ENCODE data around the gene PTGER3. TPM values are rescaled to one million over a fixed set of nuclear protein-coding genes. Genes with fewer than 3 reads are reported as not detected.

PTGER3 gene
- total and polyA plus RNA-seq, 2 experiments from 2014 or later = 0.45 to 1.6 TPM

DNA sequence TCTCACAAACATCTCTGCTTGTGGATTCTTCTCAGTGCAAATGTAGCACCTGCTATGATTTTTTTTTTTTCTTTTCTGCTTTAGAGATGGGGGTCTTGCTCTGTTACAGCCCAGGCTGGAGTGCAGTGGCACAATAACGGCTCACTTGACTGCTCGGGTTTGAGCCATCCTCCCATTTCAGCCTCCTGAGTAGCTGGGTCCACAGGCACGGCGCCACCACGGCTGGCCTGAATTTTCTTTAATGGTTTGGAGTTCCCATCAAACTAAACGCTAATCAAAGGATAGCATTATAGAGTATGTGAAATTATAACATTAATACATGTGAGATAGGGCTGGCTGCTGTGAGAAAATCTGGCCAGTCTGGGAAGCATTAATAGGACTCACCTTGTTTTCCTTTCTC, 7.2 kb upstream of the PTGER3 start:
- ATAC-seq = peak; percentile 15

More for the DNA sequence above, 7.2 kb upstream of the PTGER3 start:
- Mint-ChIP-seq H3K27me3 (ENCODE audit: insufficient read depth, low read depth, poor library complexity) (peaks cover 7% of the 10 kb centered on the region), H3K36me3 (ENCODE audit: low read depth) (peaks cover 9% of the 10 kb centered on the region), H3K27ac (no peak overlapping the region), H3K4me3 (no peak overlapping the region), H3K4me1 (no peaks in the 10 kb centered on the region), H3K9me3 (no peaks in the 10 kb centered on the region)
- Histone ChIP-seq H4K20me1 (replicated peaks; ENCODE audit: insufficient read depth) (no peaks in the 10 kb centered on the region), H3K27ac (ENCODE audit: low read depth) (no peak overlapping the region), H3K4me3 (no peak overlapping the region), H3K4me2 (no peak overlapping the region), H3F3A (replicated peaks; ENCODE audit: low read depth) (no peaks in the 10 kb centered on the region), H2AFZ (no peak overlapping the region), H3K4me1 (ENCODE audit: insufficient read depth) (no peaks in the 10 kb centered on the region), H3K27me3 (ENCODE audit: insufficient read depth) (no peaks in the 10 kb centered on the region), H3K9me2 (ENCODE audit: insufficient read depth) (no peaks in the 10 kb centered on the region), H3K36me3 (ENCODE audit: insufficient read depth) (peaks cover 12% of the 10 kb centered on the region; the same call in 1 of the 2 replicates), H3K79me2 (replicated peaks; ENCODE audit: insufficient read depth) (no peaks in the 10 kb centered on the region)
- TF ChIP-seq, protein P1, sequence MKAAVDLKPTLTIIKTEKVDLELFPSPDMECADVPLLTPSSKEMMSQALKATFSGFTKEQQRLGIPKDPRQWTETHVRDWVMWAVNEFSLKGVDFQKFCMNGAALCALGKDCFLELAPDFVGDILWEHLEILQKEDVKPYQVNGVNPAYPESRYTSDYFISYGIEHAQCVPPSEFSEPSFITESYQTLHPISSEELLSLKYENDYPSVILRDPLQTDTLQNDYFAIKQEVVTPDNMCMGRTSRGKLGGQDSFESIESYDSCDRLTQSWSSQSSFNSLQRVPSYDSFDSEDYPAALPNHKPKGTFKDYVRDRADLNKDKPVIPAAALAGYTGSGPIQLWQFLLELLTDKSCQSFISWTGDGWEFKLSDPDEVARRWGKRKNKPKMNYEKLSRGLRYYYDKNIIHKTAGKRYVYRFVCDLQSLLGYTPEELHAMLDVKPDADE (IDR thresholded peaks at IDR 0.05) = no peak
- TF ChIP-seq ZNF331 (CRISPR knock-in tag; IDR thresholded peaks at IDR 0.05; ENCODE audit: low read depth) (no peak), ZNF114 (CRISPR knock-in tag; IDR thresholded peaks at IDR 0.05) (no peak), POLR2AphosphoS5 (IDR thresholded peaks at IDR 0.05; ENCODE audit: low read depth) (no peak), JUNB (IDR thresholded peaks at IDR 0.05; ENCODE audit: unreplicated experiment) (no peak), NANOG (IDR thresholded peaks at IDR 0.05; ENCODE audit: borderline replicate concordance) (no peak), STAT1 (IDR thresholded peaks at IDR 0.05; ENCODE audit: unreplicated experiment) (no peak)
- TF ChIP-seq, protein P2, sequence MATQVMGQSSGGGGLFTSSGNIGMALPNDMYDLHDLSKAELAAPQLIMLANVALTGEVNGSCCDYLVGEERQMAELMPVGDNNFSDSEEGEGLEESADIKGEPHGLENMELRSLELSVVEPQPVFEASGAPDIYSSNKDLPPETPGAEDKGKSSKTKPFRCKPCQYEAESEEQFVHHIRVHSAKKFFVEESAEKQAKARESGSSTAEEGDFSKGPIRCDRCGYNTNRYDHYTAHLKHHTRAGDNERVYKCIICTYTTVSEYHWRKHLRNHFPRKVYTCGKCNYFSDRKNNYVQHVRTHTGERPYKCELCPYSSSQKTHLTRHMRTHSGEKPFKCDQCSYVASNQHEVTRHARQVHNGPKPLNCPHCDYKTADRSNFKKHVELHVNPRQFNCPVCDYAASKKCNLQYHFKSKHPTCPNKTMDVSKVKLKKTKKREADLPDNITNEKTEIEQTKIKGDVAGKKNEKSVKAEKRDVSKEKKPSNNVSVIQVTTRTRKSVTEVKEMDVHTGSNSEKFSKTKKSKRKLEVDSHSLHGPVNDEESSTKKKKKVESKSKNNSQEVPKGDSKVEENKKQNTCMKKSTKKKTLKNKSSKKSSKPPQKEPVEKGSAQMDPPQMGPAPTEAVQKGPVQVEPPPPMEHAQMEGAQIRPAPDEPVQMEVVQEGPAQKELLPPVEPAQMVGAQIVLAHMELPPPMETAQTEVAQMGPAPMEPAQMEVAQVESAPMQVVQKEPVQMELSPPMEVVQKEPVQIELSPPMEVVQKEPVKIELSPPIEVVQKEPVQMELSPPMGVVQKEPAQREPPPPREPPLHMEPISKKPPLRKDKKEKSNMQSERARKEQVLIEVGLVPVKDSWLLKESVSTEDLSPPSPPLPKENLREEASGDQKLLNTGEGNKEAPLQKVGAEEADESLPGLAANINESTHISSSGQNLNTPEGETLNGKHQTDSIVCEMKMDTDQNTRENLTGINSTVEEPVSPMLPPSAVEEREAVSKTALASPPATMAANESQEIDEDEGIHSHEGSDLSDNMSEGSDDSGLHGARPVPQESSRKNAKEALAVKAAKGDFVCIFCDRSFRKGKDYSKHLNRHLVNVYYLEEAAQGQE (IDR thresholded peaks at IDR 0.05; ENCODE audit: unreplicated experiment) = no peak
- TF ChIP-seq, protein P3, sequence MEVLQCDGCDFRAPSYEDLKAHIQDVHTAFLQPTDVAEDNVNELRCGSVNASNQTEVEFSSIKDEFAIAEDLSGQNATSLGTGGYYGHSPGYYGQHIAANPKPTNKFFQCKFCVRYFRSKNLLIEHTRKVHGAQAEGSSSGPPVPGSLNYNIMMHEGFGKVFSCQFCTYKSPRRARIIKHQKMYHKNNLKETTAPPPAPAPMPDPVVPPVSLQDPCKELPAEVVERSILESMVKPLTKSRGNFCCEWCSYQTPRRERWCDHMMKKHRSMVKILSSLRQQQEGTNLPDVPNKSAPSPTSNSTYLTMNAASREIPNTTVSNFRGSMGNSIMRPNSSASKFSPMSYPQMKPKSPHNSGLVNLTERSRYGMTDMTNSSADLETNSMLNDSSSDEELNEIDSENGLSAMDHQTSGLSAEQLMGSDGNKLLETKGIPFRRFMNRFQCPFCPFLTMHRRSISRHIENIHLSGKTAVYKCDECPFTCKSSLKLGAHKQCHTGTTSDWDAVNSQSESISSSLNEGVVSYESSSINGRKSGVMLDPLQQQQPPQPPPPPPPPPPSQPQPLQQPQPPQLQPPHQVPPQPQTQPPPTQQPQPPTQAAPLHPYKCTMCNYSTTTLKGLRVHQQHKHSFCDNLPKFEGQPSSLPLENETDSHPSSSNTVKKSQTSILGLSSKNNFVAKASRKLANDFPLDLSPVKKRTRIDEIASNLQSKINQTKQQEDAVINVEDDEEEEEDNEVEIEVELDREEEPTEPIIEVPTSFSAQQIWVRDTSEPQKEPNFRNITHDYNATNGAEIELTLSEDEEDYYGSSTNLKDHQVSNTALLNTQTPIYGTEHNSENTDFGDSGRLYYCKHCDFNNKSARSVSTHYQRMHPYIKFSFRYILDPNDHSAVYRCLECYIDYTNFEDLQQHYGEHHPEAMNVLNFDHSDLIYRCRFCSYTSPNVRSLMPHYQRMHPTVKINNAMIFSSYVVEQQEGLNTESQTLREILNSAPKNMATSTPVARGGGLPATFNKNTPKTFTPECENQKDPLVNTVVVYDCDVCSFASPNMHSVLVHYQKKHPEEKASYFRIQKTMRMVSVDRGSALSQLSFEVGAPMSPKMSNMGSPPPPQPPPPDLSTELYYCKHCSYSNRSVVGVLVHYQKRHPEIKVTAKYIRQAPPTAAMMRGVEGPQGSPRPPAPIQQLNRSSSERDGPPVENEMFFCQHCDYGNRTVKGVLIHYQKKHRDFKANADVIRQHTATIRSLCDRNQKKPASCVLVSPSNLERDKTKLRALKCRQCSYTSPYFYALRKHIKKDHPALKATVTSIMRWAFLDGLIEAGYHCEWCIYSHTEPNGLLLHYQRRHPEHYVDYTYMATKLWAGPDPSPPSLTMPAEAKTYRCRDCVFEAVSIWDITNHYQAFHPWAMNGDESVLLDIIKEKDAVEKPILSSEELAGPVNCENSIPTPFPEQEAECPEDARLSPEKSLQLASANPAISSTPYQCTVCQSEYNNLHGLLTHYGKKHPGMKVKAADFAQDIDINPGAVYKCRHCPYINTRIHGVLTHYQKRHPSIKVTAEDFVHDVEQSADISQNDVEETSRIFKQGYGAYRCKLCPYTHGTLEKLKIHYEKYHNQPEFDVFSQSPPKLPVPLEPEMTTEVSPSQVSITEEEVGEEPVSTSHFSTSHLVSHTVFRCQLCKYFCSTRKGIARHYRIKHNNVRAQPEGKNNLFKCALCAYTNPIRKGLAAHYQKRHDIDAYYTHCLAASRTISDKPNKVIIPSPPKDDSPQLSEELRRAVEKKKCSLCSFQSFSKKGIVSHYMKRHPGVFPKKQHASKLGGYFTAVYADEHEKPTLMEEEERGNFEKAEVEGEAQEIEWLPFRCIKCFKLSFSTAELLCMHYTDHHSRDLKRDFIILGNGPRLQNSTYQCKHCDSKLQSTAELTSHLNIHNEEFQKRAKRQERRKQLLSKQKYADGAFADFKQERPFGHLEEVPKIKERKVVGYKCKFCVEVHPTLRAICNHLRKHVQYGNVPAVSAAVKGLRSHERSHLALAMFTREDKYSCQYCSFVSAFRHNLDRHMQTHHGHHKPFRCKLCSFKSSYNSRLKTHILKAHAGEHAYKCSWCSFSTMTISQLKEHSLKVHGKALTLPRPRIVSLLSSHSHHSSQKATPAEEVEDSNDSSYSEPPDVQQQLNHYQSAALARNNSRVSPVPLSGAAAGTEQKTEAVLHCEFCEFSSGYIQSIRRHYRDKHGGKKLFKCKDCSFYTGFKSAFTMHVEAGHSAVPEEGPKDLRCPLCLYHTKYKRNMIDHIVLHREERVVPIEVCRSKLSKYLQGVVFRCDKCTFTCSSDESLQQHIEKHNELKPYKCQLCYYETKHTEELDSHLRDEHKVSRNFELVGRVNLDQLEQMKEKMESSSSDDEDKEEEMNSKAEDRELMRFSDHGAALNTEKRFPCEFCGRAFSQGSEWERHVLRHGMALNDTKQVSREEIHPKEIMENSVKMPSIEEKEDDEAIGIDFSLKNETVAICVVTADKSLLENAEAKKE (CRISPR knock-in tag; IDR thresholded peaks at IDR 0.05) = no peak
- no peak for DNase-seq (ENCODE audit: low spot score)

Measured in GM23338 (cell line).